ENCODE results near the gene IGFBP7.

The IGFBP7 gene

GRCh38 chr4:57147335-57148060, 37.3 kb upstream of the IGFBP7 start:
- no peak for DNase-seq (ENCODE audit: low read depth)
- no peak overlapping the region for H3K4me3 ChIP-seq (ENCODE audit: low read depth, low read length)
- no peak for TF ChIP-seq CTCF (IDR thresholded peaks at IDR 0.05; ENCODE audit: control insufficient read depth, extremely low read depth, insufficient read depth)

- no peak for TF ChIP-seq CTCF (IDR thresholded peaks at IDR 0.05; ENCODE audit: control insufficient read depth, extremely low read depth, insufficient read depth)
- H3K4me3 ChIP-seq (ENCODE audit: low read depth, low read length), result no peak overlapping the region
- no peak for DNase-seq (ENCODE audit: low read depth)
Observed at GRCh38 chr4:57146444-57146843, 36.3 kb upstream of the IGFBP7 start.

GRCh38 chr4:57144466-57144865, 34.3 kb upstream of the IGFBP7 start:
- no peak overlapping the region for H3K4me3 ChIP-seq (ENCODE audit: low read depth, low read length)
- TF ChIP-seq CTCF (IDR thresholded peaks at IDR 0.05; ENCODE audit: control insufficient read depth, extremely low read depth, insufficient read depth), result no peak

GRCh38 chr4:57139783-57140182, 29.6 kb upstream of the IGFBP7 start:
- no peak for DNase-seq (ENCODE audit: low read depth)
- no peak for TF ChIP-seq CTCF (IDR thresholded peaks at IDR 0.05; ENCODE audit: control insufficient read depth, extremely low read depth, insufficient read depth)
- no peak overlapping the region for H3K4me3 ChIP-seq (ENCODE audit: low read depth, low read length)

More at GRCh38 chr4:57144466-57144865, 34.3 kb upstream of the IGFBP7 start:
- DNase-seq (ENCODE audit: low read depth), result no peak

DNA sequence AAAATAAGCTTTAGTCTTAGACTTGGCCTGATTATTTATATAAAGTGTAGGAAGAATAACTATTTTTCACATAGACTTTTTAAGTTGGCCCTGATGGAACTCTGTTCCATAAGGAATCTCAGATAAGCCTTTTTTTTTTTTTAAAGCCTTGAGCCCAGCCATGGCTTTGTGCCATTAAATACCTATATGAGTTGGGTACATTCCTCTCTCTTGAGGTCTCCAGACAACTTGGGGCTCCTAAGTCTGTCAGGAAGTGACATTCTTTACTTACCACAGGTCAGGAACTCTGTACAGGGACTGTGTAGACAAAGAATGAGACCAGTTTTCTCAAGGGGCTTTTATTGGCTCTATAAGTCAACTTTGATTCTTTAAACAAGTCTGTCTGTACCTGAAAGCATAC, 27.1 kb upstream of the IGFBP7 start:
- no peak for TF ChIP-seq CTCF (IDR thresholded peaks at IDR 0.05; ENCODE audit: control insufficient read depth, extremely low read depth, insufficient read depth)
- no peak overlapping the region for H3K4me3 ChIP-seq (ENCODE audit: low read depth, low read length)
- DNase-seq (ENCODE audit: low read depth), result no peak

- no peak for DNase-seq (ENCODE audit: low read depth)
- no peak overlapping the region for H3K4me3 ChIP-seq (ENCODE audit: low read depth, low read length)
- TF ChIP-seq CTCF (IDR thresholded peaks at IDR 0.05; ENCODE audit: control insufficient read depth, extremely low read depth, insufficient read depth), result no peak
Observed at GRCh38 chr4:57136281-57136680, 26.1 kb upstream of the IGFBP7 start.

DNA sequence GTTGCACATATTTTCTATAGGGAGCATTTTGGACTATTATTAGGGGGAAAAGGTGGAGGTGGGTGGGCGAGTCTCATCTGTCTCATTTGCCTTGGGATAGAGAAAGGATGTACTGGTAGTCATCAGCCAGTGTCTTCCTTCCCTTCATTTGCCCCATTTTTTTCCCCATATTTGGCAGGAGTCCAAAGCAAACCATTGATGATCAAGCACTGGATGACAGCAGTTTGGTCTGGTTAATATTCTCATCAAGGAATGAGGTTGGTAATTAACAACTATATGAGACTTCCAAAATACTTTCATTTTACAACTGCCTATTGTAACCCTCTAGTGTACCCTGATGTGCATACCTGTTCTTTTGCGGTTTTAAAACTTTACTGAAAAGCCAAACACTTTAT, 22.6 kb upstream of the IGFBP7 start:
- no peak for TF ChIP-seq CTCF (IDR thresholded peaks at IDR 0.05; ENCODE audit: control insufficient read depth, extremely low read depth, insufficient read depth)
- DNase-seq (ENCODE audit: low read depth), result no peak
- H3K4me3 ChIP-seq (ENCODE audit: low read depth, low read length), result no peak overlapping the region
